K562 (cell line): ENCODE results near the gene CDC14A.

ENCODE experiments used
- CTCF ChIP-seq, 3 experiments: IDR thresholded peaks in 2 of 3; conservative IDR thresholded peaks in 1 of 3; 2 replicates each; pipeline ENCODE4 v1.5.1; 2011 to 2012; ENCODE audit warnings: low read length in 3 of 3, mild to moderate bottlenecking in 3 of 3, control low read depth in 2 of 3, improper control_type of control experiment in 1 of 3, inconsistent platforms in 1 of 3, low read depth in 1 of 3, mixed read lengths in 1 of 3, moderate library complexity in 1 of 3; ENCODE audit not compliant: insufficient read depth in 2 of 3
- ELF1 ChIP-seq: fragments of 200-800 bp; sonication (Bioruptor generic); IDR thresholded peaks from 2 replicates; pipeline ENCODE4 v1.6.1; 2016; ENCODE audit warnings: missing genetic modification characterization, missing compliant biosample characterization
- JUND ChIP-seq, 2 experiments: IDR thresholded peaks; 2 replicates in 1 of 2; 3 replicates in 1 of 2; pipeline ENCODE4 v1.6.1; 2011; ENCODE audit warnings: borderline replicate concordance in 2 of 2, low read depth in 2 of 2, low read length in 2 of 2, improper control_type of control experiment in 1 of 2, missing biosample characterization in 1 of 2, missing genetic modification characterization in 1 of 2, missing genetic modification reagents in 1 of 2
- RBFOX2 ChIP-seq: fragments of 200-400 bp; formaldehyde crosslinking; IDR thresholded peaks from 2 replicates; pipeline ENCODE4 v1.6.1; 2017; ENCODE audit warnings: low read depth, mild to moderate bottlenecking, low read length, moderate library complexity
- SREBF1 ChIP-seq: fragments of 150-350 bp; IDR thresholded peaks from 2 replicates; pipeline ENCODE4 v1.6.1; 2014; ENCODE audit warnings: antibody characterized with exemption, low read depth, low read length, borderline replicate concordance
- TAF1 ChIP-seq: IDR thresholded peaks from 2 replicates; pipeline ENCODE4 v1.6.1; 2011; ENCODE audit warnings: mild to moderate bottlenecking, low read length, moderate library complexity; ENCODE audit not compliant: insufficient read depth, control insufficient read depth, severe bottlenecking; ENCODE audit errors: extremely low read depth
- ZNF263 ChIP-seq: sonication (generic); formaldehyde crosslinking; IDR thresholded peaks from 2 replicates; pipeline ENCODE4 v1.8.0; 2022; ENCODE audit warnings: mild to moderate bottlenecking, missing genetic modification reagents, borderline replicate concordance

GRCh38 chr1:100415498-100415778 lies 63.1 kb downstream of the CDC14A start:
- no peak for TF ChIP-seq TAF1
- TF ChIP-seq JUND (IDR thresholded peaks at IDR 0.05; ENCODE audit: borderline replicate concordance, low read depth, low read length): no peak
- TF ChIP-seq JUND (tag; IDR thresholded peaks at IDR 0.05; ENCODE audit: borderline replicate concordance, low read depth, low read length): no peak
- no peak for TF ChIP-seq ELF1 (tag)
- no peak for TF ChIP-seq CTCF (IDR thresholded peaks at IDR 0.05 in 2 of 3, conservative IDR thresholded peaks at IDR 0.05 in 1 of 3; ENCODE audit: insufficient read depth in 2 of 3, low read depth in 1 of 3, low read length in 3 of 3)
- no peak for TF ChIP-seq RBFOX2
- no peak for TF ChIP-seq SREBF1
- TF ChIP-seq ZNF263 (CRISPR knock-in tag): no peak
